ENCODE measurements around the gene EVPL. TPM values are rescaled to one million over a fixed set of nuclear protein-coding genes. Genes with fewer than 3 reads are reported as not detected.

The EVPL gene
- total RNA-seq, 2 experiments from 2014 or later, result not detected

DNA sequence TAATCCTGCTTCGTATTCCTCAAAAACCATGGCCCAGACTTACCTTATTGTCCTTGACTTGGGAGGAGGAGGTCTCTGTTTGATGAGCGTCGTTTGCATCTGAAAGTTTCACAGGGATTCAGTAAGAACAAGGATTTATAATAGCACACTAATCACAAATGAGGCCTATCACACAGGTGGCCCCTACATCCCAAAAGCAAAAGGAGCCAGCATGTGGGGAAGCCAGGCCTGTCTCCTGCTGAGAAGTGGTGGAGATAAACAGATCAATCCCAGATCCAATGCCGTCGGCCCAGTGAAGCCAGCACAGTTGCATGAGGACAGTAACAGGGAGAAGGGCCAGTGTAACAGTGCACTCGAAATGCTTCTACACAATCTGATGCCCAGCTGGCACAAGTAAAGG lies 13.3 kb upstream of the EVPL start:
- no peaks in the 10 kb centered on the region for H3K9me3 Mint-ChIP-seq
- H3K27me3 Mint-ChIP-seq, result no peaks in the 10 kb centered on the region
- DNase-seq, result no peak
- ChIA-PET POLR2A (interaction anchor here (1.4 kb wide), 1 partner anchor 23 kb away, joined by 3 read pairs; no protein-coding TSS in a partner anchor), CTCF (interaction anchor here (3.0 kb wide), 1 partner anchor 27 kb away, joined by 11 read pairs; no protein-coding TSS in a partner anchor)
- peaks cover 61% of the 10 kb centered on the region for H3K36me3 Mint-ChIP-seq (ENCODE audit: low read depth)
- H3K27ac Mint-ChIP-seq, result no peak overlapping the region
- H3K4me3 Mint-ChIP-seq, result no peak overlapping the region
- no peaks in the 10 kb centered on the region for H3K4me1 Mint-ChIP-seq

GRCh38 chr17:76039121-76039520 lies 12.0 kb upstream of the EVPL start:
- DNase-seq, result no peak
- POLR2A ChIA-PET, result no interaction called here
- Mint-ChIP-seq H3K4me3 (no peak overlapping the region), H3K27ac (no peak overlapping the region), H3K36me3 (ENCODE audit: low read depth) (peaks cover 50% of the 10 kb centered on the region), H3K4me1 (no peaks in the 10 kb centered on the region), H3K27me3 (no peaks in the 10 kb centered on the region), H3K9me3 (no peaks in the 10 kb centered on the region)
- CTCF ChIA-PET, result no interaction called here

DNA sequence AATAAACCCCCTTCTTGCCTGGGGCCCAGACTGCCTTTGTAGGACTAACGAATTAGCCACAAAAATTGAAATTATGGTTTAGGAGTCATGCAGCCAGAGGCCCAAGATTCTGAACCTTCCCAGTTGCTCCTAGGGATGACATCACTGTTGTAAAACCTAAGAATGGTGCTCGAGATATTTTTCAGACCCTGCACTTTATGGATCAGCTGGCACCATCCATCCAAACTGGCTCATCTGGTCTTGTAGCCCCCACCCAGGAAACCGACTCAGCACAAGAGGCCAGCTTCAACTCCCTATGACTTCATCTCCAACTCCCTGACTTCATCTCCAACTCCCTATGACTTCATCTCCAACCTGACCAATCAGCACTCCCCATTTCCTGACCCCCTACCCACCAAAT lies 10.9 kb upstream of the EVPL start:
- H3K36me3 Mint-ChIP-seq (ENCODE audit: low read depth), result peaks cover 39% of the 10 kb centered on the region

DNA sequence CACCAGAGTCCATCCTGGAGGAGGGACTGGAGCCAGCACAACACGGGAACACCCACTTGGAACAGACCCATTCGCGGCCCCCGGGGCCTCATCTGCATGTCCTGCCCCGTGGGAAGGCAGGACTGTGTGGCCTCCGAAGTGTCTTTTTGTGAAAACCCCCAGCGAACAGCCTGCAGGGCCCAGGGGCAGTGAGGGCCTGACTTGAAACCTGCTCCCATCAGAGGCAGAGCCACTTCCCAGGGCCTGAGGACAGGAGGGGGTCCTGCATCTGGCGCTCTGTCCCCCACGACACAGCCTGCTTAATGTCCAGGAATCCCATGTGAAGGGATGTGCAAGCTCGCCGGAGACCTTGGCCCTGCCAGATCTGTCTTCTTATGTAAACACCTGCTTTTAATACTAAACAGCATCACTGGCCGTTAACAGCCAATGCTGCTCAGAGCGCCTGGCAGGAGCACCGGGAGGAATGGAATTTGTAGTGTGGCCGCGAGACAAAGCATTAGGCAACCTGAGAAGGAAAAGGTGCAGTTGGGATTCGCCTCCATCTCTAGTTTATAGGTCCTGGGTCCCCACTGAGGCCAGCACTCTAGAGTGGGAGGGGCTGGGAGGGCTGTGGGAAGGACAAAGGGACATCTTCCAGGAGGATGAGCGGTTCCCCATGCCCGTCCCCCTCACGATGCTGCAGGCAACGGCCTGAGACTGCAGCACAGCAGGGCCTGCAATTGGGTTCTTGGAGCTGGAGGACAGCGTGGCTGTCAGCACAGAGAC lies 9.6 kb upstream of the EVPL start:
- no peak overlapping the region for H3K4me3 Mint-ChIP-seq
- ChIA-PET POLR2A (no interaction called here), CTCF (interaction anchor here (0.8 to 1.6 kb wide), 4 partner anchors 22 to 58 kb away, joined by 3 to 6 read pairs (median 3); partner anchors contain the start of genes ACOX1 and TEN1)
- DNase-seq, result no peak
- H3K27ac Mint-ChIP-seq, result no peak overlapping the region
- no peaks in the 10 kb centered on the region for H3K9me3 Mint-ChIP-seq
- H3K4me1 Mint-ChIP-seq, result no peaks in the 10 kb centered on the region
- H3K36me3 Mint-ChIP-seq (ENCODE audit: low read depth), result peaks cover 35% of the 10 kb centered on the region
- H3K27me3 Mint-ChIP-seq, result no peaks in the 10 kb centered on the region

More for the DNA sequence above, 10.9 kb upstream of the EVPL start:
- no peak overlapping the region for H3K4me3 Mint-ChIP-seq
- no peak overlapping the region for H3K27ac Mint-ChIP-seq
- no peaks in the 10 kb centered on the region for H3K4me1 Mint-ChIP-seq
- no peaks in the 10 kb centered on the region for H3K27me3 Mint-ChIP-seq
- no peak for DNase-seq
- CTCF ChIA-PET, result interaction anchor here (1.6 kb wide), 1 partner anchor 24 kb away, joined by 6 read pairs; no protein-coding TSS in a partner anchor
- H3K9me3 Mint-ChIP-seq, result no peaks in the 10 kb centered on the region
- POLR2A ChIA-PET, result no interaction called here

GRCh38 chr17:76034428-76035350 lies 7.6 kb upstream of the EVPL start:
- Mint-ChIP-seq H3K27me3 (no peaks in the 10 kb centered on the region), H3K4me3 (no peak overlapping the region), H3K27ac (no peak overlapping the region), H3K36me3 (ENCODE audit: low read depth) (peaks cover 17% of the 10 kb centered on the region), H3K9me3 (no peaks in the 10 kb centered on the region), H3K4me1 (peaks cover 3% of the 10 kb centered on the region)
- ChIA-PET CTCF (interaction anchor here (1.4 to 2.4 kb wide), 3 partner anchors 21 to 35 kb away, joined by 4 to 11 read pairs (median 8); partner anchors contain the start of gene CDK3), POLR2A (interaction anchor here (1.0 kb wide), 1 partner anchor 12 kb away, joined by 3 read pairs; no protein-coding TSS in a partner anchor)
- DNase-seq, result no peak

DNA sequence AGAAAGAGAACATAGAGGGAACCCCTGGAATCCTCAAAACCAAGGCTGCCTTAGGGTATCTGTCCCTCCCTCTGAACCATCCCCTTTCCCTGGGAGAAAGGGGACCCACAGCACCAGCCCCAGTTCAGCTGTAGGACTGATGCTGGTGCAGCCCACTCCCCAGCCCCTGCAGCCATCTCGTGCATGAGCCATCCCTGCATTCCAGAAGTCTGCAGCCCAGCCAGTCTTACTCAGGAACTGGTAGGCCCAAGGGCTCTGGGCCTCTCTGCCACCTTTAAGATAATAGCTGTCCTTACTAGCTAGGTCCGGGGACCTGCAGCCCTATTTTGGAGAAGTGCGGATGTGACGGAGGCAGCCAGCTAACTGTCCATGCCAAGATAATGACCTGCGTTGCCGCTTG lies 6.0 kb upstream of the EVPL start:
- POLR2A ChIA-PET, result interaction anchor here (1.0 to 1.2 kb wide), 2 partner anchors 14 to 20 kb away, joined by 3 read pairs; no protein-coding TSS in a partner anchor
- DNase-seq, result no peak
- Mint-ChIP-seq H3K27me3 (no peaks in the 10 kb centered on the region), H3K9me3 (no peaks in the 10 kb centered on the region), H3K4me3 (no peak overlapping the region), H3K27ac (no peak overlapping the region), H3K4me1 (peaks cover 9% of the 10 kb centered on the region), H3K36me3 (ENCODE audit: low read depth) (peaks cover 2% of the 10 kb centered on the region)
- CTCF ChIA-PET, result interaction anchor here (1.4 to 2.4 kb wide), 3 partner anchors 19 to 33 kb away, joined by 4 to 11 read pairs (median 8); partner anchors contain the start of gene CDK3

GRCh38 chr17:76032780-76033108 lies 5.6 kb upstream of the EVPL start:
- CTCF ChIA-PET, result interaction anchor here (1.8 to 2.4 kb wide), 2 partner anchors 19 to 33 kb away, joined by 8 to 11 read pairs; partner anchors contain the start of gene CDK3
- Mint-ChIP-seq H3K4me1 (peaks cover 9% of the 10 kb centered on the region), H3K4me3 (no peak overlapping the region), H3K9me3 (no peaks in the 10 kb centered on the region), H3K36me3 (ENCODE audit: low read depth) (no peaks in the 10 kb centered on the region), H3K27me3 (no peaks in the 10 kb centered on the region), H3K27ac (no peak overlapping the region)
- no peak for DNase-seq
- POLR2A ChIA-PET, result interaction anchor here (1.2 kb wide), 1 partner anchor 21 kb away, joined by 3 read pairs; no protein-coding TSS in a partner anchor

GRCh38 chr17:76032073-76032779 lies 5.1 kb upstream of the EVPL start:
- Mint-ChIP-seq H3K4me1 (peaks cover 9% of the 10 kb centered on the region), H3K36me3 (ENCODE audit: low read depth) (no peaks in the 10 kb centered on the region), H3K27me3 (no peaks in the 10 kb centered on the region), H3K9me3 (no peaks in the 10 kb centered on the region), H3K4me3 (no peak overlapping the region), H3K27ac (no peak overlapping the region)
- CTCF ChIA-PET, result interaction anchor here (0.6 to 0.7 kb wide), 2 partner anchors 96 to 268 kb away, joined by 3 read pairs; no protein-coding TSS in a partner anchor
- POLR2A ChIA-PET, result no interaction called here
- DNase-seq, result no peak

DNA sequence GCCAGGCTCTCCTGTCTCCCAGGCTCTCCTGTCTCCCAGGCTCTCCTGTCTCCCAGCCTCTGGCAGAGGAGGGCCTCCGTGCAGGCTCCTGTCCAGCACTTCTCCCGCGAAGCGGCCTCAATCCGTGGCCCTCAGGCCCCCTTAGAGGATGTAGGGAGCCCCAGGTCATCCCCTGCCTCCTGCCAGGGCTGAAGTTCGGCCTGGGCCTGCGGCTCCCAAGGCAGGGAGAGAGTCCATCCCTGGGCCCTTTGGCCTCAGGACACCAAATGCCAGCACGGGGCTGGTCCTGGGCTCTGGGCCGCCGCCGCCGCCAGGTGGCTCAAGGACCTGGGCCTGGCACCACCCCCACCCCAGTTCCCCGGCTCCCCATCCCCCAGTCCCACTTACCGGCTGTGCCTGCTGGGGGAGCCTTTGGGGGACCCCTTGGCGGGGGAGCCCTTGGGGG lies 370 bp downstream of the EVPL start:
- POLR2A ChIA-PET, result no interaction called here
- Mint-ChIP-seq H3K36me3 (ENCODE audit: low read depth) (no peaks in the 10 kb centered on the region), H3K4me3 (no peak overlapping the region), H3K4me1 (peaks cover 9% of the 10 kb centered on the region), H3K27me3 (no peaks in the 10 kb centered on the region), H3K9me3 (no peaks in the 10 kb centered on the region), H3K27ac (no peak overlapping the region)
- DNase-seq, result no peak
- CTCF ChIA-PET, result no interaction called here

- POLR2A ChIA-PET, result no interaction called here
Measured at GRCh38 chr17:76025294-76025693, 1.8 kb downstream of the EVPL start.

DNA sequence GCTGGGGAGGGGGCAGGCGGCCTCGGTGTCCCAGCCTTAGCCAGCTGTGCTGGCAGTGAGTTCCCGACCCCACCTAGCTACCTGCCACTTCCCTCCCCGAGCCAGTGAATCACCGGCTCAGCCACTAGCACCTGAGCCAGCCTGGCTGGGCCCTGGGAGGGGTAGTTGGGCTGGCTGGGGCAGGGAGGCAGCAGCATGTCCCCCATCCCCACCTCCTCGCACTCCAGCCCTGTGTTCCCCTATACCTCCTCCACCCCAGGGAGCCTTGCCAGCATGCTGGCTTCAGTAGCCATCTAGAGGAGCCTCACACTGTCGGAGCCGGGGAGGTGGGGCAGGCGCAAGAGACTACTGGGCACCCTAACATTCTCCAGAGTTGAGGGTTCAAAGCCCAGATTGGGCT lies 2.8 kb downstream of the EVPL start:
- DNase-seq, result no peak
- Mint-ChIP-seq H3K9me3 (no peaks in the 10 kb centered on the region), H3K4me1 (peaks cover 3% of the 10 kb centered on the region), H3K4me3 (no peak overlapping the region), H3K27me3 (no peaks in the 10 kb centered on the region), H3K36me3 (ENCODE audit: low read depth) (no peaks in the 10 kb centered on the region), H3K27ac (no peak overlapping the region)
- POLR2A ChIA-PET, result no interaction called here
- CTCF ChIA-PET, result interaction anchor here (1.2 to 1.3 kb wide), 2 partner anchors 10 to 255 kb away, joined by 3 to 4 read pairs; no protein-coding TSS in a partner anchor

More at GRCh38 chr17:76025294-76025693, 1.8 kb downstream of the EVPL start:
- no peak for DNase-seq
- Mint-ChIP-seq H3K9me3 (no peaks in the 10 kb centered on the region), H3K27me3 (no peaks in the 10 kb centered on the region), H3K27ac (no peak overlapping the region), H3K4me3 (no peak overlapping the region), H3K36me3 (ENCODE audit: low read depth) (no peaks in the 10 kb centered on the region), H3K4me1 (peaks cover 9% of the 10 kb centered on the region)
- CTCF ChIA-PET, result interaction anchor here (0.7 to 1.0 kb wide), 2 partner anchors 11 to 81 kb away, joined by 3 read pairs; no protein-coding TSS in a partner anchor

DNA sequence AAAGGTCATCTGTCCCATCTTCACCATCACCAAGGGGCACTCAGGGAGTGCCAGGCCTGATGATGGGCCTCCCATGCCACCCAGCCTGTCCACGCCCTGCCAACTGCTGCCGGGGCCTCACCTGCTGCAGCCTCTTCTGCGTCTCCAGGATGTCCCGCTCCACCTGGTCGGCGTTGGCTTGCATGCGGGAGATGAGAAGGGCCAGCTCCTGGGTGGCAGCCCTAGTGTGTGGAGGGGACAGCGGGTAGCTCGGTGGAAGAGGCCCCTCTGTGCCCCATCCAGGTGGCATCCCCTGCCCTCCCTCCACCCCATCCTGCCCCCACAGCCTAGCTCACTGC lies 3.2 kb downstream of the EVPL start:
- H3K36me3 Mint-ChIP-seq (ENCODE audit: low read depth), result no peaks in the 10 kb centered on the region
- no peak overlapping the region for H3K4me3 Mint-ChIP-seq
- ChIA-PET CTCF (interaction anchor here (1.2 to 1.3 kb wide), 2 partner anchors 10 to 256 kb away, joined by 3 to 4 read pairs; no protein-coding TSS in a partner anchor), POLR2A (no interaction called here)
- no peak overlapping the region for H3K27ac Mint-ChIP-seq
- H3K27me3 Mint-ChIP-seq, result no peaks in the 10 kb centered on the region
- H3K9me3 Mint-ChIP-seq, result no peaks in the 10 kb centered on the region
- no peaks in the 10 kb centered on the region for H3K4me1 Mint-ChIP-seq
- DNase-seq, result no peak

All from activated CD4-positive, alpha-beta memory T cell treated with anti-CD3 and anti-CD28 coated beads, Interleukin-2, amount 10 ng/mL, durations not matched to agents 7 days and 5 days (primary cell).